GM08714 (cell line): Measurements from ENCODE around the gene KLHL2.
"Not testable (repeated sequence)": the region's sequence is repeated elsewhere in the genome, so short reads cannot be mapped to it uniquely, and the experiment has no call there.

Experiments
- H3K4me3 ChIP-seq: fragments of 200-500 bp; sonication (Bioruptor generic); 2 replicates; pipeline ENCODE4 v1.5.1; 2014; ENCODE audit warnings: mild to moderate bottlenecking, low read length, inconsistent platforms
- ZNF274 ChIP-seq: IDR thresholded peaks from 2 replicates; pipeline ENCODE4 v1.6.1; 2012; ENCODE audit warnings: mild to moderate bottlenecking, low read depth, low read length

Gene KLHL2

DNA sequence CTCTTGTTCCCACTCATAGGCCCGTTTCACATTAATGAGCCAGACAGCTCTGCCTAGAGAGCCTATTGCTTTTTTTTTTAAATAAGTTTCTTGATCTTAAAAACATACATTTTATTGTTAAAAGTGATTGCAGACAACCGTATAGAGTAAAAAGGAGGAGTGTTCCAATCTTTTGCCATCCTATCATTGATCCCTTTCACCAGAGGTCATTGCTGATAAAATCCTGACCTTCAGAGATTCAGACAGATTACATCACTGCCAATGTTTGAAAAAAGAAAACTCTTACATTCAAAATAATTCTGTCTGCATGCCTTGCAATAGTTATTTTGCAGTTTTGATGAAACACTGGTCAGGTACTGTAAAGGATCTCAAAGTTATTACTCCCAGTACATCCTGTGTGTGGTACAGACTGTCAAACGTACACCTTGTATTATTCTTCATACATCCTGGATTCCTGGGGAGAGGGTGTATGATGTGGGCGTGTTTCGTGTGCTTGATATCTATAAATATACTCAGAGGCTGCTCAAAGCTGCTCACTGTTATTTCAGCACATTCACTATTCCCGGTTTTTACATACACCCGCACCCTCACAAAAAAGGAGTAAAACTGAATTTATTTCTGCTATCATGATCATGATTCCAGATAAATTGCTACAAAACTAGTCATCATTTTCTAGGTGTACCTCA, 15.4 kb upstream of the KLHL2 start:
- TF ChIP-seq ZNF274: no peak
- no peak overlapping the region for H3K4me3 ChIP-seq

DNA sequence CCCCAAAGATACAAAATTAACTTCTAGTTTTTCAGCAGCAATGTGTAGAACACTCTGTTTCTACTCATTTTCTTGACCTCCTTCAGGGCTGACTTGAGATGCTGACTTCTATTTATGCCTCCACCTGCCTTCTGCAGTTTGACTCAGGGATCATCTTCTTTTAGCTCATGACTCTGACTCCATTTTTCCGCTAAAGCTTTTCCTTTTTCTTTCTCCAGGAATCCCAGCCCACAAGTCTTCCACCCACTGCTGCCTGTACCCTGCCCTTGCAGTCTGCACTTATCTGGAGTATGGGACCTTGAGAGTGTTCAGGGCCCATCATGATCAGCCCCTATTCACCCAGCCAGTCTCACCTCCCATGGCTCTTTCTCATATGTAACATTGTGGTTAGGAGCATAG, 14.9 kb upstream of the KLHL2 start:
- no peak overlapping the region for H3K4me3 ChIP-seq
- TF ChIP-seq ZNF274: no peak

DNA sequence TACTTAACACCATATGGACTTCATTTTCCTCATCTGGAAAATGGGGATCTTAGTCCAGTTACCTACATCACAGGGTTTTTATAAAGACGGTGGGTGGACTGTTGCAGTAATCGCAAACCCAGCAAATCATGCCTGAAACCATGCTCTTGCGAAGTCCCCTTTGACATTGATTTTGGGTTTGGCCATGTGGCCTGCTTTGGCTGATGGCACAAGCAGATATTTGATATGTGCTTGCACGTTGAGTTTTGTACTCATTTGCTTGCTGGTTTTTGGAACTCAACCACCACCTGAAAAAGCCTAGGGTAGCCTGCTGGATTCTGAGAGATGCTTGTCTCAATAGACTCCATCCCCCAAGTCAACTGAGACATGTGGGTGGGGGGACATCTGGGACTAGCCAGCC, 14.4 kb upstream of the KLHL2 start:
- no peak for TF ChIP-seq ZNF274
- H3K4me3 ChIP-seq: no peak overlapping the region

DNA sequence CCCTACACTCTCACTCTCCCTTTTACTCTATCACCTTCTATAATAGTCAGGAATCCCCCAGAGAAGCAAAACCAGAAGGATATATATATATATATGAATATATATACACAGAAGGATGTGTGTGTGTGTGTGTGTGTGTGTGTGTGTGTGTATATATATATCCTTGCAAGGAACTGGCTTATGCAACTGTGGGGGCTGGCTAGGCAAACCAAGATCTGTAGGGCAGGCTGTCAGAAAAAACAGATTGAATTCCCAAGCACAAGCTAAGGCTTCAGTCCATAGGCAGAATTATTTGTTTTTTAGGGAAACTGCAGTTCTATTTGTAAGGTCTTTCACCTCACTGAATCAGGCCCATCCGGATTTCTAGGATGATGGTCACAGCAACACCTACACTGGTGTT, 13.0 kb upstream of the KLHL2 start:
- no peak overlapping the region for H3K4me3 ChIP-seq
- TF ChIP-seq ZNF274: no peak

DNA sequence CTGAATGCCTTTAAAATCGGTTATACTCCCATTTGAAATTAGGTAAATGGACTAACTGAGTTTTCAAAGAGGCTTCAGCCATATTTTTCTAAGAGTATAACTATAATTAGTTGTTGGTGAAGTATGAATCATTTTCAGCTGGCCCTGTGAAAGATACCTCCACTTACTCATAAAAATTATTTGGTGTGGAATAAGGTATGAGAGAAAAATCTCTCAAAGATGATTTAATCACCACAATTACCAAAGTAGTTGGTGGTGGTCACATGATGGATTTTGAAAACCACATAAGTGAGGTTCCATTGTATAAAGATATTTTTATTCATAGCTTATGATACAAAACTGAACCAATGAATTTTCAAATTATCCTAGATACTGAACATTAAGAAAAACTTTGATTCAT, 9.0 kb upstream of the KLHL2 start:
- no peak for TF ChIP-seq ZNF274
- no peak overlapping the region for H3K4me3 ChIP-seq

DNA sequence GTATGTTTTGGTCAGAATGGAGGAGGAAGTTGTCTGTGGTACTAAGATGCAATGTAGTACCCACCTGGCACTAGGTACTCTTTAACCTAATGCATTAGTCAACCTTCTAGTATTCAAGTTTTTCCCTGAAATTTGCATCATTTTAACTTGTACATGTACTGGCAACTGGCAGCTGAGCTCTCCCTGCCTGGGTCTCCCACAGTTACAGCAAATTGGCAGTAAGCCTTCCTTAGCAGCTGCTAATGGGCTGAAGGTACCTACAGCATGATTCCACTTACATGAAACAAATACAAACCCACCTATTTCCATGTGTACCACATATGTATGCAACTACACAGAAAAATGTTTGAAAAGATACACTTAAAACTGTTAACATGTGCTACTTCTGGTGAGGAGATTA, 8.1 kb upstream of the KLHL2 start:
- TF ChIP-seq ZNF274: no peak
- no peak overlapping the region for H3K4me3 ChIP-seq

DNA sequence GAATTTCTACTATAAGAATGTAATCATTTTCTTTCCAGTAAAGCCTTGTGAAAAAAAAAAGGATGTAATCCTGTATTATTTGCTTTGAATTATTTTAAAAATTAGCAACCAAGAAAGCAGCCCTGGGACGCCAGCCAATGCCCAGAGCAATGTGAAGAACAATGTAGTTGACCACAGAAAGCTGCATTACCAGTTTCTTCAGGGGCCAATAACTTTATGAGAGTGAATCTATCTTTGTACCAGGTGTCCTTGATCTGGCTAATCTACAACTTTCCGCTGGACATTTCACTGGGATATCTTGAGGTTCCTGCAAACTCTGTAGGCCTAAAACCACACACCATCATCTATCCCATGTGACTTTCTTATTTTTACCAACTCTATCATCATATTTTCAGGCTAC, 7.6 kb upstream of the KLHL2 start:
- TF ChIP-seq ZNF274: no peak
- no peak overlapping the region for H3K4me3 ChIP-seq

DNA sequence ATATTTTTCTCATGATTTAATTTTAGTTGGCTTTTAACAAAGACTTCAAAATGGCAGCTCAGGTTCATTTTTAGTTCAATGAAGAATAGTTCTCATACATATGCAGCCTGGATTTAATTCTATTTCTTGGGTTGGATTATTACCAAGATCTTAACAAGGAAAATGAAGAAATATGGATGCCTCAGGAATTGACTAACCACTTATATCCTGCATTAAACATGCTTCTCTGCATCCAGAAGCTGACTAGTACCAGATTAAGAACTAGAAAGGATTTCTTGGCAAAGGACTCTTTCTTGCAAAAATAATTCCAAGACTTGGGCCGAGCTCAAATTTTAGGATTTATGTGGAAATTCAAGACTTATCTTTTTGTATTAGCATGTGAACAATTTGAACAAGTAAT, 5.6 kb upstream of the KLHL2 start:
- no peak overlapping the region for H3K4me3 ChIP-seq
- TF ChIP-seq ZNF274: no peak

DNA sequence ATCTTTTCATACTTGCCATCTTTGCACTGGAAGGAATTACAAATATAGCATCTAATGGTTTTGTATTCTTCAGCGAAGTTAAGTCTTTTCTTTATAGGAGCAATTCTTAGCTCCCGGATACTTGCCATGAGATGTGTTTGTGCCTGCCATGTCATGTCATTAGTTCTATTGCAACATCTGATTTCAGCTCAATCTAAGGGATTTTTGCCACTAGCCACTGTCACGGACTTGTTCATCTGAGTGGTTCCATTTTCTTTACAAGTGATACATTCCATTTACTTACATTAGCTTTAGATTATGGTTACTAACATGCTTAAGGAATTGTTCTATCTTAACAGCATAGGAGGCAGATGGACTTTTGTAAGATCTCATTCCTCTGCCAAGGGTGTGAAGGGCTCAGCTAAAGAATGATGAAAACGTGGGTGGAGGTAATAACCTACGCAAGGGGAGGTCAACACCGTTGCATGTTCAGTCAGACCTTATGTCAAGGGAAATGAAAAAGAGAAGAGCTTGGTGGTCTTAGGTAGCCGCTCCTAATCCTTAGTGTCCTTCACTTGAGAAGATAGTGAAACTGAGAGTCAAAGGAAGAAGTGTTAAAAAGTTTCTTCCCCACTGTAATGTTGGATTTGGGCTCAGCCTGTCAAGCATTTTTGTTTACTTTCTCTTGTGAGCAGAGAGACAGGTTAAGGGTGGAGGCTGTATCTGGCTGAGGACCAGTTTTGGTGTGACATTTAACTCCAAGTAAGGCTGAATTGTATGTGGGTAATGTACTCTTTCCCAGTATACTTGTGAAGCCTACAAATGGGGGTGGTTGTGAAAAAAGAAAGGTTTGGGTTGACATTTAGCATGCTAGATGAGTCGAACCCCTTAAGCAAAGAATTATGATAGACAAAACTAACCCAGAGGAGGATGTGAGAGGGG, 3.6 kb upstream of the KLHL2 start:
- no peak for TF ChIP-seq ZNF274
- no peak overlapping the region for H3K4me3 ChIP-seq

DNA sequence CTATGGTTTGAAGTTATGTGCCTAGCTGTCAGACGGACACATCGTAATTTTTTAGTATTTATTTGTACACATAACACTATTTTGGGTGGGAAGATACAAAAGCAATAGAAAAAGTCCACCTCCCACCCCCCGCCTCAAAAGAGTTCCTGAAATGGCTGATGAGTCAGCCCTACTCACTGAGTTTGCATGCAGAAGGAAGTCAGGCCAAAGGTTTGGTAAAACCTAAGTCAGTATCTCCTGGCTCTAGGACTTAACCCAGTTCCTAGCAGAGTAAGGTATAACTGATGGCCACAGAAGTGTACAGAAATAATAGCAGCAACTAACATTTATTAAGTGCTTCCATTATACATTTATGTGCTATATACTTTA, 2.9 kb upstream of the KLHL2 start:
- H3K4me3 ChIP-seq: no peak overlapping the region
- no peak for TF ChIP-seq ZNF274

DNA sequence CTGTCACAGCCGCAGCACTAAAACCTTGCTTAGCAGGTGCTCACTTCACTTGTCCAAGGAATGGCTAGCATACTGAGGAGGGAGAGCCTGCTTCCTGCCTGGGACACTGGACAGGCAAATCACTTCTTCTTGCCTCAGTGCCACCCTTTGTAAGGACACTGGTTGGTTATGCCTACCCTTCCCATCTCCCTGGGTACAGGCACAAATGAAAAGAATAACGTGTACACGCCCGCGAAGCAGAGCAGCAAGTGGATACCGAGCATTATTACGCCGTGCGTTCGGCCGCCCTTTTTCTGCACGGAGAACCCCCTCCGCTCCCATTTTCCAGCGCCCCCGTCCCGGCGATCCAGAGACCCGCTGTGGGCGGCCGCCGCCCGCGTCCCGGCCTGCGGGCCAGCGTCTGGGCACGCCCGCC, 338 bp upstream of the KLHL2 start:
- peak overlapping the region; percentile 94 for H3K4me3 ChIP-seq
- TF ChIP-seq ZNF274: no peak

DNA sequence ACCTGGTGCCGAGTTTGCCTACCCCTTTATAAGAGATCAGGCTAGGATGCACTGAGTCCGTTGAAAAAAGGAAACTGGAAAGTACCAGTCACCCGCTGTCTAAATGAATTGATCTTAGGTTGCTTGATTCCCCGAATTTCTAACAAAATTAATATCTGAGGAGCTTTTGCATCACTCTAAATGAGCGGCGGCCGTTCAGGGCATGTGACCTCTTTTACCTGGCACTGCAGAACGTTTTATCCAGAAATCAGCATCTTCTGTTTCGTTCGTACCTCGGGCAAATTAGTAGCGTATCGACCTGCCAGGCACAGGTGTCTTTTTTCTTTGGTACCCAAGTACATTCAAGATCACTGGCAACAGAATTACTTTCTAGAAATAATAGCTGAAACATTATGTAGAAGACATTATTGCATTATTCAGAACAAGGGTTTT, 876 bp downstream of the KLHL2 start:
- no peak for TF ChIP-seq ZNF274
- peak overlapping the region; percentile 94 for H3K4me3 ChIP-seq

DNA sequence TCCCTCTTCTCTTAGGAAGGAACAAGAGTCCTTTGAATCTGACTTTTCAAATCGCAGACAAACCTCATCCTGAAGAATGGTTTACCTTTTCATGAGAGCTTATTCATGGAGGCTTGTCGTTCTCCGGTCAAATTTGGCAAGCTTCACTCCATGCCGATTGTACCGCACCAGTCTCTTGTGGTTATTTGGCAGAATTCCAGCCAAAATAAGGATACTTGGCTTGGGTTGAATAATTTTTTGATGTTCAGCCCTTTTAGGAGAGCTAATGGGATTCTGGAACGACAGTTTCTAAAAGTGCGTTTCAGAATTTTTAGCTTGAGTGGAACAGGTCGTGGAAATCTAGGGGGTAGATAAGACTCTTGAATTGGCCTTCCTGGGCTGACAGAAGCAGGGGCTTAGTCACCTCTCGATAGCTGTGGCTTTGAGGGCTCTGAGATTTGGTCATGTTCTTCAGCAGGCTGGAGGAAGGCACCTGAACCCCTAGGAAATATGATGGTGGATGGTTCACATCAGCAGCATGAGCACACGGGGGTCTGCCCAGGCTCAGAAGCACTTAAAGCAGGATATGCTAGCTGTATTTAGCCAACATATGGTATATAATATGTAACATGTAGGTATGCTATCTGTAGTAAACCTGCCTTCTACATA, 1.5 kb downstream of the KLHL2 start:
- peak overlapping the region; percentile 94 for H3K4me3 ChIP-seq
- no peak for TF ChIP-seq ZNF274

DNA sequence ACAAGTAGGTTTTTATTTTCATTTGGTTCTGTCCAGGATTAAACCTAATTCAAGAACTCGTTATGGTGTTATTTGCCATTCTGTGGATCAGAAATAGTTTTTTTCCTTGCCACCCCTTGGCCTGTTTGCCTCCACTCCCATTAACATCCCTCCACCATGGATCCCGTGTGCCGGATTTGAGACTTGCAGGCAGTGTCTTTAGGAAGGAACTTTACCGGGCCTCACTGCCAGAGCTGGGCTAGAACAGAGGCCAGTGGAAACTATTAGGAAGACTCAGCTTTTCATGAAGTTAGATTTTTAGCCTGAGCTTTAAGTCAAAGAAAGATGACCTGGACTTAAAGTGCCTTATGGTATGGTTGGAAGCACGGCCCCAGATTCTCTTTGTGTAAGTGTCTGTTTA, 2.4 kb downstream of the KLHL2 start:
- H3K4me3 ChIP-seq: no peak overlapping the region
- TF ChIP-seq ZNF274: no peak

DNA sequence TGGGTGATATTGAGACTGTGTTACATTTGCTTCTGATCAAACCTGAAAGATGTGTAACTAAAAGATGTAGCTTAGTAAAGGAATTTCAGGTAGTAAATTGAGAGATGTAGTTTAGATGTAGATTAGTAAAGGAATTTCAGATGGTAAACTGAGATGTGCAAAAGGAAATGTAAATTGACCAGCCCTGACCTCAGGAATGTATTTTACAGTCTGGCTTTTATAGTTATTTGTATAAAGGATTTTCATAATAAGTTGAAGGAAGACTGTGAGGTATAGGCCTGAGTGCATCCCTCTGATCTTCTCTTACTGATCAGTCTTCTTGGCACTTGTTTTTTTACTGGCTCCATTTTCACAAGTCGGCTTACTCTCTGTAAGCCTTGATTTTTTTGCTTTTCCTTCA, 3.2 kb downstream of the KLHL2 start:
- TF ChIP-seq ZNF274: no peak
- no peak overlapping the region for H3K4me3 ChIP-seq

DNA sequence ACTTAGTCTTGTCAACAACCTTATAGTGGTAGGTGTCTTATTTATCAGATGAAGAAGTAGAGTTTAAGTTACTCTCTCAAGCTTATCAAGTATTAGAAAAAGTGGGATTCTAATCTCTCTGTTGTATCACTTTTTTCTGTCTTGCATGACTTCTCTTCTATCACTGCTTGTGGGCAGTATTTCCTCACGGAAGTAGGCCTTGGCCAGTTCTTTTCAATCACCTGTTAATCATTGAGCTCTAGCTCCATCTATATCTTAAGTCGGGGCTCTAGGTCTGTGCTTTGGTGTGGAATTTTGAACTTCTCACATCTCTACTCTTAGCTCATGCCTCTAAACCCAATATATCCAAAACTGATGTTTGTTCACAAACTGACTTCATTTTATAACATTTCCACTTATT, 5.3 kb downstream of the KLHL2 start:
- not testable (repeated sequence) for H3K4me3 ChIP-seq

DNA sequence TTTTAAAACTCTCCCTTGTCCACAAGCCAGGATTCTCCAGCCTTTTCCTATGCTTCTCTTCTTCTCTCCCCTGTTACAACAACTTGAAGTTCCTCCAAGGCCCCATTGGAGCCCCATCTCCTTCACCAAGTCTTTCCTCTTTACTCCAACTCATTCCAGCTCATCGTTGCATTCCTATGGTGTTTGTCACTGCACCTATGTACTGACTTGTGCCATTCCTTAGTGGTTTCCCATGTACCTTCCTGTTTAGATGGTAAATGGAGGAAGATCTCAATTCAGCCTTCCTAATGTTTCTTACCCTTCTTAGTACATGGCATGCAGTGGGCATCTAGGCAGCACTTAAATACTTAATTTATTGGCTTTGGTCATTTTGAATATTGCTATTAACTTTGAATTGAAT, 6.0 kb downstream of the KLHL2 start:
- H3K4me3 ChIP-seq: not testable (repeated sequence)

DNA sequence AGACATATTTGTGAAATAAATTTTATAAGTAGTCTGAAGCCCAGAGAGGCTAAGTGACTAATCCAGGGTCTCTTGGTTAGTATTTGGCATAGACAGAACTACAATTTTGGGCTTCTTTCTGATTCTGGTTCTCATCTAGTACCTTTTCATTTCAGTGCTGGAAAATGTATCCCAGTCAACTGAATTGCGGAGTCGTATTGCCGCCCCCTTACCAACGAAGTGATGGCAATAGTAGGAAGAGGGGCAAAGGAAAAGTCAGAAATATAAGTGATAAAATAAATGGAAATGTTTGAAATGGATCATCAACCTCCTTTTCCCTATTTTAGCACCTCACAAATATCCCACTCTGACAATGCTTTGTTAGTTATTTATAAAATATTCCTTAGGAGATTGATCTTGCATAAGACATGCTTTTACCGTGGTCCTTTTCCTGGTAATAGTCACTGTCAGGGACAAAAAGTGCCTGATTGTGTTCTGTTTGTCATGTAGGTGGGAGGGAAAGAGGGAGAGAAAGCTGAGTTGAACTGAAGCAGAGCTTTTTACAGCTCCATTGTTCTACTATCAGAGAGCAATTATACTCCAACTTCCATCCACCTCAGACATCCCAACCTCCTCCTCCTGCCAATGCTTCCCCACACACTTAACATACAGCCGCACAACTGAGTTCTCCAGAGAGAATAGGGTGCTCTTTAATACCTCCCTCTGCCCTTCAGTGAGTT, 6.8 kb downstream of the KLHL2 start:
- H3K4me3 ChIP-seq: not testable (repeated sequence)

DNA sequence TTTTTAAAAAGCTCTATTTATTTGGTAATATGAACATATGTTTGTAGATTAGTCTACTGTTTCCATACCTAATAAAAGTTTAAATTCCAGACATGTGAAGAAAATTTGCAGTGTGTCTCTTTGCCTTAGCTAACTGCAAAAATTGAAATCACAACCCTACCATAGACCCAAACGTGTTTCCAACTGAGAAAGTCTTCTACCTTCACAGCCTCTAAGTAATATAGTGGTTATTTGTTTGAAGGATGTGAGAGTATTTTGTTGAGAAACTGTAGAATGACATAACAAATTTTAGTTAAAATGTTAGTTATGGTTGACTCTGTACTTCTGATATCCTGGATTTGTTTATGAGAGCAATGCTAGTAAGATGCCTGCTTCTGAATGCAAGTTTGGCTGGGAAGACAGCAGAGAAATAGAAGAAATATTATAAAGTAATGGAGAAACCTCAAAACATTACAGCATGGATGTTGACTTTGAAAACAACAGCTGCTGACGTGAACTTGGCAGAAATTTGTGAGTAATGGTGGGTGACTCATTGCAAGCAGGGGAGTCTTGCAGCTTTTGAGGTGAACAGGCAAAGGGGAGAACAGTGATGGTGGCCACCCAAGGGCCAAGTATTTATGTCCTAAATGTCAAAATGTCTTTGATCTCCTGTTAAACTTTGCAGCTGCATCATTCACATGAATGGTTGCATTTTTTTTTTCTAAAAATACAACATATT, 7.8 kb downstream of the KLHL2 start:
- H3K4me3 ChIP-seq: not testable (repeated sequence)
